GM19468 (cell line): ENCODE data around the gene PRMT3.
A peak's percentile ranks its signal among the peaks of the same experiment; 100 is the strongest.
"Not testable (repeated sequence)": the region's sequence is repeated elsewhere in the genome, so short reads cannot be mapped to it uniquely, and the experiment has no call there.

Experiments
- ATAC-seq: cut with Tn5 transposase; IDR thresholded peaks from one replicate; pipeline ENCODE4 v1.9.1; 2021; ENCODE audit warnings: mild to moderate bottlenecking, moderate library complexity, moderate number of reproducible peaks; ENCODE audit not compliant: unreplicated experiment; ENCODE audit errors: extremely low read depth

PRMT3 gene

GRCh38 chr11:20373568-20374209 is 13.8 kb upstream of the PRMT3 start:
- ATAC-seq, result no peak

GRCh38 chr11:20374741-20375300 is 12.7 kb upstream of the PRMT3 start:
- no peak for ATAC-seq

- ATAC-seq, result no peak
Measured at GRCh38 chr11:20376162-20376730, 11.3 kb upstream of the PRMT3 start.

GRCh38 chr11:20385996-20386395 is 1.5 kb upstream of the PRMT3 start:
- not testable (repeated sequence) for ATAC-seq

GRCh38 chr11:20388096-20389055 is 860 bp downstream of the PRMT3 start:
- no peak for ATAC-seq

GRCh38 chr11:20397281-20397680 is 9.8 kb downstream of the PRMT3 start:
- ATAC-seq, result peak; percentile 55

GRCh38 chr11:20399498-20399897 is 12.0 kb downstream of the PRMT3 start:
- ATAC-seq, result no peak

GRCh38 chr11:20403059-20403458 is 15.5 kb downstream of the PRMT3 start:
- no peak for ATAC-seq

- no peak for ATAC-seq
Measured at GRCh38 chr11:20406484-20406883, 19.0 kb downstream of the PRMT3 start.

GRCh38 chr11:20407344-20407743 is 19.8 kb downstream of the PRMT3 start:
- no peak for ATAC-seq

- no peak for ATAC-seq
Measured at GRCh38 chr11:20415432-20415831, 27.9 kb downstream of the PRMT3 start.

GRCh38 chr11:20417771-20418170 is 30.3 kb downstream of the PRMT3 start:
- ATAC-seq, result no peak

GRCh38 chr11:20421946-20422345 is 34.4 kb downstream of the PRMT3 start:
- no peak for ATAC-seq

GRCh38 chr11:20429216-20429615 is 41.7 kb downstream of the PRMT3 start:
- ATAC-seq, result no peak

- ATAC-seq, result no peak
Measured at GRCh38 chr11:20438637-20439036, 51.1 kb downstream of the PRMT3 start.

GRCh38 chr11:20443596-20443995 is 56.1 kb downstream of the PRMT3 start:
- ATAC-seq, result no peak

GRCh38 chr11:20444535-20444934 is 57.0 kb downstream of the PRMT3 start:
- no peak for ATAC-seq

- no peak for ATAC-seq
Measured at GRCh38 chr11:20448834-20449233, 61.3 kb downstream of the PRMT3 start.

- no peak for ATAC-seq
Measured at GRCh38 chr11:20450829-20451228, 63.3 kb downstream of the PRMT3 start.

GRCh38 chr11:20451568-20451967 is 64.1 kb downstream of the PRMT3 start:
- no peak for ATAC-seq

- ATAC-seq, result no peak
Measured at GRCh38 chr11:20452585-20452984, 65.1 kb downstream of the PRMT3 start.
